GM23338 (cell line): ENCODE data around the gene METAP1D. TPM values are rescaled to one million over a fixed set of nuclear protein-coding genes. Genes with fewer than 3 reads are reported as not detected.

ENCODE experiments used
- ATAC-seq: fragments of 200-7000 bp; cut with Tn5 transposase; 3 replicates; pipeline ENCODE4 v1.9.1; 2020
- DNase-seq: peaks from one replicate; pipeline ENCODE4 v3.0.0-alpha.2; 2015; ENCODE audit warnings: low spot score
- H2AFZ ChIP-seq: fragments of 200-600 bp; sonication (generic); 2 replicates; pipeline ENCODE4 v1.8.0; 2016; ENCODE audit warnings: antibody characterized with exemption, mild to moderate bottlenecking, moderate library complexity
- H3F3A ChIP-seq: fragments of 200-600 bp; sonication (generic); replicated peaks from 2 replicates; pipeline ENCODE4 v1.8.0; 2017; ENCODE audit warnings: antibody characterized with exemption, mixed run types, low read depth
- H3K27ac ChIP-seq: fragments of 200-600 bp; sonication (generic); 2 replicates; pipeline ENCODE4 v1.6.1; 2016; ENCODE audit warnings: low read depth
- H3K27me3 ChIP-seq: fragments of 200-600 bp; sonication (generic); 2 replicates; pipeline ENCODE4 v1.8.0; 2016; ENCODE audit warnings: mild to moderate bottlenecking, mixed run types, moderate library complexity; ENCODE audit not compliant: insufficient read depth
- H3K36me3 ChIP-seq: fragments of 200-600 bp; sonication (generic); 2 replicates; pipeline ENCODE4 v1.8.0; 2016; ENCODE audit warnings: mild to moderate bottlenecking; ENCODE audit not compliant: insufficient read depth
- H3K4me1 ChIP-seq: fragments of 200-600 bp; sonication (generic); 2 replicates; pipeline ENCODE4 v1.8.0; 2016; ENCODE audit warnings: mild to moderate bottlenecking, moderate library complexity; ENCODE audit not compliant: insufficient read depth
- H3K4me2 ChIP-seq: fragments of 200-600 bp; sonication (generic); 2 replicates; pipeline ENCODE4 v1.7.1; 2017; ENCODE audit warnings: mixed run types
- H3K4me3 ChIP-seq: fragments of 200-600 bp; sonication (generic); 2 replicates; pipeline ENCODE4 v1.6.1; 2016; ENCODE audit warnings: mixed run types
- H3K79me2 ChIP-seq: fragments of 200-600 bp; sonication (generic); replicated peaks from 2 replicates; pipeline ENCODE4 v1.8.0; 2017; ENCODE audit warnings: mild to moderate bottlenecking; ENCODE audit not compliant: insufficient read depth
- H3K9me2 ChIP-seq: fragments of 200-600 bp; sonication (generic); 2 replicates; pipeline ENCODE4 v1.8.0; 2017; ENCODE audit not compliant: insufficient read depth
- H4K20me1 ChIP-seq: fragments of 200-600 bp; sonication (generic); replicated peaks from 2 replicates; pipeline ENCODE4 v1.8.0; 2017; ENCODE audit warnings: mild to moderate bottlenecking; ENCODE audit not compliant: insufficient read depth
- H3K27ac Mint-ChIP-seq: 2 replicates; pipeline ENCODE4 v1.8.0; 2020; ENCODE audit warnings: inconsistent platforms, mild to moderate bottlenecking, moderate library complexity, mixed read lengths
- H3K27me3 Mint-ChIP-seq: 3 replicates; pipeline ENCODE4 v1.8.0; 2022; ENCODE audit warnings: low read depth, mild to moderate bottlenecking, moderate library complexity, mixed read lengths, inconsistent platforms; ENCODE audit not compliant: insufficient read depth, poor library complexity
- H3K36me3 Mint-ChIP-seq: 3 replicates; pipeline ENCODE4 v1.8.0; 2021; ENCODE audit warnings: low read depth, mild to moderate bottlenecking, inconsistent platforms, moderate library complexity, mixed read lengths
- H3K4me1 Mint-ChIP-seq: 3 replicates; pipeline ENCODE4 v1.8.0; 2020; ENCODE audit warnings: mild to moderate bottlenecking, inconsistent platforms, mixed read lengths
- H3K4me3 Mint-ChIP-seq: 3 replicates; pipeline ENCODE4 v1.8.0; 2021; ENCODE audit warnings: moderate library complexity, mild to moderate bottlenecking, inconsistent platforms, mixed read lengths
- H3K9me3 Mint-ChIP-seq: 3 replicates; pipeline ENCODE4 v1.8.0; 2020; ENCODE audit warnings: moderate library complexity, mild to moderate bottlenecking, inconsistent platforms, mixed read lengths
- CTCF ChIP-seq, 2 experiments: fragments of 200-600 bp in 1 of 2; sonication (generic) in 1 of 2; conservative IDR thresholded peaks; 2 replicates each; pipeline versions ENCODE4 v1.5.1 to v1.6.1; 2016 to 2017; ENCODE audit warnings: antibody characterized with exemption in 2 of 2, low read depth in 2 of 2, mild to moderate bottlenecking in 2 of 2, moderate library complexity in 1 of 2
- EZH2 ChIP-seq: fragments of 200-600 bp; sonication (generic); IDR thresholded peaks from one replicate; pipeline ENCODE4 v1.8.0; 2017; ENCODE audit warnings: antibody characterized with exemption, mild to moderate bottlenecking, low read depth; ENCODE audit not compliant: unreplicated experiment
- EZH2phosphoT487 ChIP-seq: fragments of 200-600 bp; sonication (generic); IDR thresholded peaks from one replicate; pipeline ENCODE4 v1.8.1; 2018; ENCODE audit warnings: antibody characterized with exemption; ENCODE audit not compliant: unreplicated experiment
- POLR2AphosphoS5 ChIP-seq: IDR thresholded peaks from 2 replicates; pipeline ENCODE4 v1.6.1; 2016; ENCODE audit warnings: antibody characterized with exemption, low read depth
- ZNF114 ChIP-seq: fragments of 250-450 bp; sonication (Bioruptor Pico); IDR thresholded peaks from 2 replicates; pipeline ENCODE4 v1.5.0; 2020; ENCODE audit warnings: mild to moderate bottlenecking, moderate library complexity
- polyA plus RNA-seq: library from polyadenylated mRNA; unstranded; fragments of >200 nt; fragmentation: Nextera tagmentation; extraction: Ambion mirVana; gene quantifications from 2 replicates; pipeline ENCODE4 v1.2.1, GENCODE V29; 2016
- total RNA-seq: library from RNA; depleted of rRNA; stranded (reverse); fragments of >200 nt; shearing (Covaris generic); gene quantifications from 2 replicates; pipeline ENCODE4 v1.2.3, GENCODE V29; 2014
- TF ChIP-seq, protein P1 (sequence below): fragments of 250-450 bp; sonication (Bioruptor Pico); IDR thresholded peaks from 2 replicates; pipeline ENCODE4 v1.5.0; 2020; ENCODE audit warnings: mild to moderate bottlenecking, moderate library complexity
- TF ChIP-seq, protein P2 (sequence below): IDR thresholded peaks from one replicate; pipeline ENCODE4 v1.6.1; 2018; ENCODE audit warnings: antibody characterized with exemption; ENCODE audit not compliant: unreplicated experiment

The METAP1D gene
- total and polyA plus RNA-seq, 2 experiments from 2014 or later: 12.8 to 15.5 TPM

- TF ChIP-seq, protein P1, sequence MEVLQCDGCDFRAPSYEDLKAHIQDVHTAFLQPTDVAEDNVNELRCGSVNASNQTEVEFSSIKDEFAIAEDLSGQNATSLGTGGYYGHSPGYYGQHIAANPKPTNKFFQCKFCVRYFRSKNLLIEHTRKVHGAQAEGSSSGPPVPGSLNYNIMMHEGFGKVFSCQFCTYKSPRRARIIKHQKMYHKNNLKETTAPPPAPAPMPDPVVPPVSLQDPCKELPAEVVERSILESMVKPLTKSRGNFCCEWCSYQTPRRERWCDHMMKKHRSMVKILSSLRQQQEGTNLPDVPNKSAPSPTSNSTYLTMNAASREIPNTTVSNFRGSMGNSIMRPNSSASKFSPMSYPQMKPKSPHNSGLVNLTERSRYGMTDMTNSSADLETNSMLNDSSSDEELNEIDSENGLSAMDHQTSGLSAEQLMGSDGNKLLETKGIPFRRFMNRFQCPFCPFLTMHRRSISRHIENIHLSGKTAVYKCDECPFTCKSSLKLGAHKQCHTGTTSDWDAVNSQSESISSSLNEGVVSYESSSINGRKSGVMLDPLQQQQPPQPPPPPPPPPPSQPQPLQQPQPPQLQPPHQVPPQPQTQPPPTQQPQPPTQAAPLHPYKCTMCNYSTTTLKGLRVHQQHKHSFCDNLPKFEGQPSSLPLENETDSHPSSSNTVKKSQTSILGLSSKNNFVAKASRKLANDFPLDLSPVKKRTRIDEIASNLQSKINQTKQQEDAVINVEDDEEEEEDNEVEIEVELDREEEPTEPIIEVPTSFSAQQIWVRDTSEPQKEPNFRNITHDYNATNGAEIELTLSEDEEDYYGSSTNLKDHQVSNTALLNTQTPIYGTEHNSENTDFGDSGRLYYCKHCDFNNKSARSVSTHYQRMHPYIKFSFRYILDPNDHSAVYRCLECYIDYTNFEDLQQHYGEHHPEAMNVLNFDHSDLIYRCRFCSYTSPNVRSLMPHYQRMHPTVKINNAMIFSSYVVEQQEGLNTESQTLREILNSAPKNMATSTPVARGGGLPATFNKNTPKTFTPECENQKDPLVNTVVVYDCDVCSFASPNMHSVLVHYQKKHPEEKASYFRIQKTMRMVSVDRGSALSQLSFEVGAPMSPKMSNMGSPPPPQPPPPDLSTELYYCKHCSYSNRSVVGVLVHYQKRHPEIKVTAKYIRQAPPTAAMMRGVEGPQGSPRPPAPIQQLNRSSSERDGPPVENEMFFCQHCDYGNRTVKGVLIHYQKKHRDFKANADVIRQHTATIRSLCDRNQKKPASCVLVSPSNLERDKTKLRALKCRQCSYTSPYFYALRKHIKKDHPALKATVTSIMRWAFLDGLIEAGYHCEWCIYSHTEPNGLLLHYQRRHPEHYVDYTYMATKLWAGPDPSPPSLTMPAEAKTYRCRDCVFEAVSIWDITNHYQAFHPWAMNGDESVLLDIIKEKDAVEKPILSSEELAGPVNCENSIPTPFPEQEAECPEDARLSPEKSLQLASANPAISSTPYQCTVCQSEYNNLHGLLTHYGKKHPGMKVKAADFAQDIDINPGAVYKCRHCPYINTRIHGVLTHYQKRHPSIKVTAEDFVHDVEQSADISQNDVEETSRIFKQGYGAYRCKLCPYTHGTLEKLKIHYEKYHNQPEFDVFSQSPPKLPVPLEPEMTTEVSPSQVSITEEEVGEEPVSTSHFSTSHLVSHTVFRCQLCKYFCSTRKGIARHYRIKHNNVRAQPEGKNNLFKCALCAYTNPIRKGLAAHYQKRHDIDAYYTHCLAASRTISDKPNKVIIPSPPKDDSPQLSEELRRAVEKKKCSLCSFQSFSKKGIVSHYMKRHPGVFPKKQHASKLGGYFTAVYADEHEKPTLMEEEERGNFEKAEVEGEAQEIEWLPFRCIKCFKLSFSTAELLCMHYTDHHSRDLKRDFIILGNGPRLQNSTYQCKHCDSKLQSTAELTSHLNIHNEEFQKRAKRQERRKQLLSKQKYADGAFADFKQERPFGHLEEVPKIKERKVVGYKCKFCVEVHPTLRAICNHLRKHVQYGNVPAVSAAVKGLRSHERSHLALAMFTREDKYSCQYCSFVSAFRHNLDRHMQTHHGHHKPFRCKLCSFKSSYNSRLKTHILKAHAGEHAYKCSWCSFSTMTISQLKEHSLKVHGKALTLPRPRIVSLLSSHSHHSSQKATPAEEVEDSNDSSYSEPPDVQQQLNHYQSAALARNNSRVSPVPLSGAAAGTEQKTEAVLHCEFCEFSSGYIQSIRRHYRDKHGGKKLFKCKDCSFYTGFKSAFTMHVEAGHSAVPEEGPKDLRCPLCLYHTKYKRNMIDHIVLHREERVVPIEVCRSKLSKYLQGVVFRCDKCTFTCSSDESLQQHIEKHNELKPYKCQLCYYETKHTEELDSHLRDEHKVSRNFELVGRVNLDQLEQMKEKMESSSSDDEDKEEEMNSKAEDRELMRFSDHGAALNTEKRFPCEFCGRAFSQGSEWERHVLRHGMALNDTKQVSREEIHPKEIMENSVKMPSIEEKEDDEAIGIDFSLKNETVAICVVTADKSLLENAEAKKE (CRISPR knock-in tag): no peak
- TF ChIP-seq, protein P2, sequence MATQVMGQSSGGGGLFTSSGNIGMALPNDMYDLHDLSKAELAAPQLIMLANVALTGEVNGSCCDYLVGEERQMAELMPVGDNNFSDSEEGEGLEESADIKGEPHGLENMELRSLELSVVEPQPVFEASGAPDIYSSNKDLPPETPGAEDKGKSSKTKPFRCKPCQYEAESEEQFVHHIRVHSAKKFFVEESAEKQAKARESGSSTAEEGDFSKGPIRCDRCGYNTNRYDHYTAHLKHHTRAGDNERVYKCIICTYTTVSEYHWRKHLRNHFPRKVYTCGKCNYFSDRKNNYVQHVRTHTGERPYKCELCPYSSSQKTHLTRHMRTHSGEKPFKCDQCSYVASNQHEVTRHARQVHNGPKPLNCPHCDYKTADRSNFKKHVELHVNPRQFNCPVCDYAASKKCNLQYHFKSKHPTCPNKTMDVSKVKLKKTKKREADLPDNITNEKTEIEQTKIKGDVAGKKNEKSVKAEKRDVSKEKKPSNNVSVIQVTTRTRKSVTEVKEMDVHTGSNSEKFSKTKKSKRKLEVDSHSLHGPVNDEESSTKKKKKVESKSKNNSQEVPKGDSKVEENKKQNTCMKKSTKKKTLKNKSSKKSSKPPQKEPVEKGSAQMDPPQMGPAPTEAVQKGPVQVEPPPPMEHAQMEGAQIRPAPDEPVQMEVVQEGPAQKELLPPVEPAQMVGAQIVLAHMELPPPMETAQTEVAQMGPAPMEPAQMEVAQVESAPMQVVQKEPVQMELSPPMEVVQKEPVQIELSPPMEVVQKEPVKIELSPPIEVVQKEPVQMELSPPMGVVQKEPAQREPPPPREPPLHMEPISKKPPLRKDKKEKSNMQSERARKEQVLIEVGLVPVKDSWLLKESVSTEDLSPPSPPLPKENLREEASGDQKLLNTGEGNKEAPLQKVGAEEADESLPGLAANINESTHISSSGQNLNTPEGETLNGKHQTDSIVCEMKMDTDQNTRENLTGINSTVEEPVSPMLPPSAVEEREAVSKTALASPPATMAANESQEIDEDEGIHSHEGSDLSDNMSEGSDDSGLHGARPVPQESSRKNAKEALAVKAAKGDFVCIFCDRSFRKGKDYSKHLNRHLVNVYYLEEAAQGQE: no peak
Measured at GRCh38 chr2:172084395-172084644, 84.6 kb downstream of the METAP1D start (continued).

GRCh38 chr2:172084645-172085459 is 85.1 kb downstream of the METAP1D start:
- Histone ChIP-seq H3K9me2 (no peaks in the 10 kb centered on the region), H3K4me3 (peak overlapping the region; percentile 65), H3K27me3 (peaks cover 100% of the 10 kb centered on the region), H3F3A (peaks cover 74% of the 10 kb centered on the region), H3K79me2 (no peaks in the 10 kb centered on the region), H2AFZ (peak overlapping the region; percentile 97), H3K4me2 (peak overlapping the region; percentile 87), H4K20me1 (peaks cover 48% of the 10 kb centered on the region), H3K4me1 (peaks cover 90% of the 10 kb centered on the region), H3K27ac (no peak overlapping the region), H3K36me3 (no peaks in the 10 kb centered on the region)
- TF ChIP-seq POLR2AphosphoS5 (no peak), ZNF114 (CRISPR knock-in tag) (no peak), CTCF (conservative IDR thresholded peaks at IDR 0.05; ENCODE audit: low read depth in 2 of 2) (no peak), EZH2phosphoT487 (peak; percentile 23), EZH2 (peak; percentile 61)
- H3K4me3 Mint-ChIP-seq: peak overlapping the region; percentile 83
- H3K4me1 Mint-ChIP-seq: peaks cover 66% of the 10 kb centered on the region
- peaks cover 100% of the 10 kb centered on the region for H3K27me3 Mint-ChIP-seq
- ATAC-seq (peak; percentile 70), DNase-seq (peak; percentile 98)
- H3K27ac Mint-ChIP-seq: no peak overlapping the region
- H3K36me3 Mint-ChIP-seq: no peaks in the 10 kb centered on the region
- peaks cover 9% of the 10 kb centered on the region for H3K9me3 Mint-ChIP-seq
